Tibial nerve (tissue), 4 donors: ENCODE measurements around the gene BRK1. TPM values are rescaled to one million over a fixed set of nuclear protein-coding genes. Genes with fewer than 3 reads are reported as not detected.

ENCODE experiments used
- DNase-seq, 2 donors: peaks; one replicate each; pipeline ENCODE4 v3.0.0-alpha.2; 2019; ENCODE audit warnings: low spot score in 2 of 2
- H3K27ac ChIP-seq, 4 donors: fragments of 200-600 bp; sonication (generic) in 3 of 4; one replicate each; pipeline ENCODE4 v1.5.1; 2017 to 2019; ENCODE audit warnings: mild to moderate bottlenecking in 1 of 4
- H3K27me3 ChIP-seq, 2 donors: fragments of 200-600 bp; sonication (generic) in 1 of 2; one replicate each; pipeline versions ENCODE4 v1.5.1 to v1.6.0; 2017 to 2019
- H3K36me3 ChIP-seq, 3 donors: fragments of 200-600 bp; sonication (generic); one replicate each; pipeline ENCODE4 v1.5.1; 2018 to 2019
- H3K4me1 ChIP-seq, 4 donors: fragments of 200-600 bp; sonication (generic) in 3 of 4; one replicate each; pipeline ENCODE4 v1.5.1; 2017 to 2019
- H3K4me3 ChIP-seq, 4 donors: fragments of 200-600 bp; sonication (generic) in 3 of 4; one replicate each; pipeline ENCODE4 v1.5.1; 2017 to 2019; ENCODE audit warnings: mild to moderate bottlenecking in 1 of 4, moderate library complexity in 1 of 4
- H3K9me3 ChIP-seq, 4 donors: fragments of 200-600 bp; sonication (generic) in 3 of 4; one replicate each; pipeline ENCODE4 v1.5.1; 2017 to 2019
- EP300 ChIP-seq, 2 donors: sonication (generic); formaldehyde crosslinking; IDR thresholded peaks; one replicate each; pipeline ENCODE4 v1.6.1; 2017; ENCODE audit warnings: antibody characterized with exemption in 2 of 2, mild to moderate bottlenecking in 1 of 2
- POLR2A ChIP-seq, 2 donors: fragments of 450-650 bp; IDR thresholded peaks; one replicate each; pipeline ENCODE4 v1.6.1; 2017; ENCODE audit warnings: antibody characterized with exemption in 2 of 2, mild to moderate bottlenecking in 2 of 2, moderate library complexity in 2 of 2
- WGBS, 2 donors: methylation state at CpG; one replicate each; pipeline ENCODE4 v1.1.5; 2018; 5-methylcytosine and 5-hydroxymethylcytosine counted together
- total RNA-seq, 4 donors: library from RNA; depleted of rRNA; stranded (reverse); fragments of >200 nt; gene quantifications; one replicate each; pipeline ENCODE4 v1.1.0, GENCODE V29; 2016
- TF ChIP-seq, protein P1 (sequence below), 5 experiments: fragments of 200-600 bp in 3 of 5; fragments of 450-650 bp in 2 of 5; sonication (generic) in 3 of 5; IDR thresholded peaks; one replicate each; pipeline ENCODE4 v1.5.1; 2016 to 2019; ENCODE audit warnings: antibody characterized with exemption in 5 of 5, mild to moderate bottlenecking in 3 of 5, moderate library complexity in 2 of 5

Gene BRK1
- total RNA-seq, 4 donors from 2014 or later: 50.2 to 97.5 (median 77.5) TPM

DNA sequence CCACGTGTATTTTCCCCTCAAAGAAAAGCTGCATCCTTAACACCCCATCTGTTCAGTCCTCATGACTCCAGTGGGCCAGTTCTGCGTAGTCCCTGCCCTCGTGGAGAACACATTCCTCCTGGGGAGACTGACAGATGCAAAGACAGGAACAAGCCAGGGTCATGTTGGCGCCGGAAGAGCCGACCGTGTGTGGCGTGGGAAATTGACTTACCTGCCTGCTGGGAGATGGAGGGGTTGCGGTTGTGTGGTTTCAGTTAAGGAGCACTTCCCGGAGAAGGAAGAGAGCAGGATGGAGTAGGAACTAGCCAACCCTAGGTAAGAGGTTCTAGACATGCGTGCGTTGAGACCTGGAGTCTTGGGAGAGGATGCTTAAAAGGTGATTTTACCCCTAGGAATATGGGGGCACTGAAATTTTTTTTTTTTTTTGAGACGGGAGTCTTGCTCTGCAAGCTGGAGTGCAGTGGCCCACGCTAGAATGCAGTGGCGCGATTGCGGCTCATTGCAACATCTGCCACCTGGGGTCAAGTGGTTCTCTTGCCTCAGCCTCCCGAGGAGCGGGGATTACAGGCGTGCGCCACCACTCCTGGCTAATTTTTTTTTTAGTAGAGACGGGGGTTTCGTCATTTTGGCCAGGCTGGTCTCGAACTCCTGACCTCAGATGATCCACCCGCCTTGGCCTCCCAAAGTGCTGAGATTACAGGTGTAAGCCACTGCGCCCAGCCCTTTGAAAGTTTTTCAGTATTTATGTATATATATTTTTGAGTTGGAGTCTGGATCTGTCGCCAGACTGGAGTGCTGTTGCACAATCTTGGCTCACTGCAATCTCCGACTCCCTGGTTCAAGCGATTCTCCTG, 27.5 kb downstream of the BRK1 start:
- peak overlapping the region in 3 of 4 donors; percentile 89 to 94 (median 91) for H3K27ac ChIP-seq
- no peak for DNase-seq
- no peaks in the 10 kb centered on the region for H3K9me3 ChIP-seq
- H3K27me3 ChIP-seq: no peaks in the 10 kb centered on the region
- peaks cover 0 to 30% (median 15%) of the 10 kb centered on the region in 4 donors for H3K4me1 ChIP-seq
- TF ChIP-seq, protein P1, sequence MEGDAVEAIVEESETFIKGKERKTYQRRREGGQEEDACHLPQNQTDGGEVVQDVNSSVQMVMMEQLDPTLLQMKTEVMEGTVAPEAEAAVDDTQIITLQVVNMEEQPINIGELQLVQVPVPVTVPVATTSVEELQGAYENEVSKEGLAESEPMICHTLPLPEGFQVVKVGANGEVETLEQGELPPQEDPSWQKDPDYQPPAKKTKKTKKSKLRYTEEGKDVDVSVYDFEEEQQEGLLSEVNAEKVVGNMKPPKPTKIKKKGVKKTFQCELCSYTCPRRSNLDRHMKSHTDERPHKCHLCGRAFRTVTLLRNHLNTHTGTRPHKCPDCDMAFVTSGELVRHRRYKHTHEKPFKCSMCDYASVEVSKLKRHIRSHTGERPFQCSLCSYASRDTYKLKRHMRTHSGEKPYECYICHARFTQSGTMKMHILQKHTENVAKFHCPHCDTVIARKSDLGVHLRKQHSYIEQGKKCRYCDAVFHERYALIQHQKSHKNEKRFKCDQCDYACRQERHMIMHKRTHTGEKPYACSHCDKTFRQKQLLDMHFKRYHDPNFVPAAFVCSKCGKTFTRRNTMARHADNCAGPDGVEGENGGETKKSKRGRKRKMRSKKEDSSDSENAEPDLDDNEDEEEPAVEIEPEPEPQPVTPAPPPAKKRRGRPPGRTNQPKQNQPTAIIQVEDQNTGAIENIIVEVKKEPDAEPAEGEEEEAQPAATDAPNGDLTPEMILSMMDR (IDR thresholded peaks at IDR 0.05): no peak
- TF ChIP-seq EP300 (IDR thresholded peaks at IDR 0.05) (no peak), POLR2A (IDR thresholded peaks at IDR 0.05) (no peak)
- WGBS, 2 donors: 73 to 75% methylated on average over 29 of the region's 29 CpGs
- peaks cover 0 to 30% (median 6%) of the 10 kb centered on the region in 3 donors for H3K36me3 ChIP-seq
- peak overlapping the region; percentile 59 to 98 (median 82) for H3K4me3 ChIP-seq

DNA sequence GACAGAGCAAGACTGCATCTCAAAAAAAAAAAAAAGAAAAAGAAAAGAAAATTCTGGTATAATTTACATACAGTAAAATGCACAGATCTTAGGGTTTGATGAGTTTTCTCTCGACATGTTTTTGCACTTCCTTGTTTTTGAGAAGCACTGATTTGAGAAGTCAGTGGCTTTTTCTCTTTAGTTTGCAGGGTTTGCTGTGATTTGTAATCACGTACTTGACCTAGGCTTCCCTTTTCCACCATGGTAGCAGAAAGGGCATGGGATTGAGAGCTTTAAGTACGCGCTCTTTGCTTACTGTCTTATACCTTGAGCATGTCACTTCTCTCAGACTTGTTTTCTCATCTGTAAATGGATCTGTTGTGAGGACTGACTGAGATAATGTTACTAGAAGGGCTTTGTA, 30.2 kb downstream of the BRK1 start:
- 80 to 84% methylated on average over 4 of the region's 4 CpGs for WGBS, 2 donors
- Histone ChIP-seq H3K36me3 (peaks cover 0 to 54% (median 10%) of the 10 kb centered on the region in 3 donors), H3K4me1 (peaks cover 0 to 30% (median 15%) of the 10 kb centered on the region in 4 donors), H3K9me3 (no peaks in the 10 kb centered on the region), H3K27ac (no peak overlapping the region), H3K4me3 (no peak overlapping the region), H3K27me3 (no peaks in the 10 kb centered on the region)
- no peak for DNase-seq
- TF ChIP-seq POLR2A (IDR thresholded peaks at IDR 0.05) (no peak), EP300 (IDR thresholded peaks at IDR 0.05) (no peak)
- TF ChIP-seq, protein P1 (IDR thresholded peaks at IDR 0.05): no peak

DNA sequence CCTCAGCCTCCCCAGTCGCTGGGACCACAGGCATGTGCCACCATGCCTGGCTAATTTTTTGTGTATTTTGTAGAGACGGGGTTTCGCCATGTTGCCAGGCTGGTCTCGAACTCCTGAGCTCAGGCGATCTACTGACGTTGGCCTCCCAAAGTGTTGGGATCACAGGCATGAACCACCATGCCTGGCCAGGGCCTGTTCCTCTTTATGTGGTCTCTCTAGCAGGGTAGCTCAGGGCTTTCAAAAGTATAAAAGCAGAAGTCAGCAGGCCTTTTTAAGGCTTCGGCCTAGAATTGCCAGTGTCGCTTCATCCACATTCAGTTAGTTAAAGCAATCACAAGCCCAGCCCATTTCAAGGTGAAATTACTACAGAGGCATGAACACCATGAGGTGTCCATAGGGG, 33.8 kb downstream of the BRK1 start:
- H3K4me3 ChIP-seq: no peak overlapping the region
- H3K4me1 ChIP-seq: peaks cover 0 to 11% (median 2%) of the 10 kb centered on the region in 4 donors
- no peak overlapping the region for H3K27ac ChIP-seq
- no peaks in the 10 kb centered on the region for H3K27me3 ChIP-seq
- TF ChIP-seq EP300 (IDR thresholded peaks at IDR 0.05) (no peak), POLR2A (IDR thresholded peaks at IDR 0.05) (no peak)
- TF ChIP-seq, protein P1 (IDR thresholded peaks at IDR 0.05): no peak
- peaks cover 0 to 88% (median 15%) of the 10 kb centered on the region in 3 donors for H3K36me3 ChIP-seq
- 91 to 93% methylated on average over 8 of the region's 8 CpGs for WGBS, 2 donors
- no peaks in the 10 kb centered on the region for H3K9me3 ChIP-seq
- no peak for DNase-seq

DNA sequence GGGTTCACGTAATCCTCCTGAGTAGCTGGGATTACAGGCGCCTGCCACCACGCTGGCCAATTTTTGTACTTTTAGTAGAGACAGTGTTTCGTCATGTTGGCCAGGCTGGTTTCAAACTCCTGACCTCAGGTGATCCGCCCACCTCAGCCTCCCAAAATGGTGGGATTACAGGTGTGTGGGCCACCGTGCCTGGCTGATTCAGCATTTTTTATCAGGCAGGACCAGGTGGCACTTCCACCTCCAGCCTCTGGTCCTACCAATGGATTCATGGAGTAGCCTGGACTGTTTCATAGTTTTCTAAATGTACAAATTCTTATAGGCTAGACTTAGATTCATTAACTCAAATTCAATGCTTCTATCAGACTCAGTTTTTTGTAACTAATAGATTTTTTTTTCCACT, 35.5 kb downstream of the BRK1 start:
- Histone ChIP-seq H3K27ac (no peak overlapping the region), H3K27me3 (no peaks in the 10 kb centered on the region), H3K4me3 (no peak overlapping the region), H3K4me1 (no peaks in the 10 kb centered on the region), H3K9me3 (no peaks in the 10 kb centered on the region), H3K36me3 (peaks cover 0 to 84% (median 15%) of the 10 kb centered on the region in 3 donors)
- DNase-seq: no peak
- 79 to 80% methylated on average over 6 of the region's 6 CpGs for WGBS, 2 donors
- TF ChIP-seq, protein P1 (IDR thresholded peaks at IDR 0.05): no peak
- TF ChIP-seq POLR2A (IDR thresholded peaks at IDR 0.05) (no peak), EP300 (IDR thresholded peaks at IDR 0.05) (no peak)
